NT2/D1 (cell line): ENCODE data around the gene RASSF6.

Experiments
- YY1 ChIP-seq: IDR thresholded peaks from 2 replicates; pipeline ENCODE4 v1.6.1; 2011; ENCODE audit not compliant: insufficient read length, insufficient read depth
- ZNF274 ChIP-seq: IDR thresholded peaks from 2 replicates; pipeline ENCODE4 v1.6.1; 2011; ENCODE audit warnings: mild to moderate bottlenecking, low read depth, low read length

DNA sequence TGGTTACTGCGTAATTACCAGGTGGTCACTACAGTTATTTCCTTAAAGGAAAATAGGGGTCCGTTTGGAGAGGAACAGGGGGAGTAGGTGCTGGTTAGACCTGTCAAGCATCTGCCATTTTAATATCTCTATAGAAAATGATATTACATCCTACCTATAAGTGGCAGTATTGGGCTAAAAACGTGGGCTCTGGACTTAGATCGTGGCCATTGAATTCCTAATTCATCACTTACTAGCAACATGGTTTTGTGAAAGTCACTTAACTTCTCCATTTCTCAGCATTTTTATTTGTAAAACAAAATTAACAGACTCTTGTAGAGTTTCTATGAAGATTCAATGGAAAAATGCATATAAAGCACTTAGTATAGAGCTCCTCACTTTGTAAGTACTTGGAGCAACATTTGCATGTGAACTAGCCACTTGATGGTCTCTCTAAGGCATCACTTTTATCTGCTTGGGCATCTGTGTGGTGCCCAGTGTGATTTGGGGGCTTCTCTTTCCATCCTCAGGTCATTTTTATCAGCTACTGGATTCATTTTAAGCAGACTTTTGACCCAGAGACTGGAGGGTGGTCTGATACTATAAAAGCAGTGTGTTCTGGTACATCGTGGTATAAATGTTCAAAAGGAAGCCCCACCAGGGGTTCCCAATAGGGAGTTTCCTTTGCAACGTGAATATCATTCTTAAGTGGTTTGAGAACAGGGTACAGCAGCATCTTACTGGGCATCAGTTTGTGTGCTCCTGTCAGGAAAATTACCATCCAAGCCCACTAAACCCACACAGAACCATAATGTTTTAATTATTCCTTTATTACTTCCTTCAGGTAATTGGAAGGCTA is 42.7 kb upstream of the RASSF6 start:
- TF ChIP-seq ZNF274 (no peak), YY1 (no peak)
